Retinal pigment epithelial cell (primary cell): ENCODE results near the gene IL11RA.

ENCODE experiments used
- DNase-seq: peaks from one replicate; pipeline ENCODE4 v3.0.0-alpha.2; 2010; ENCODE audit warnings: low read depth
- H3K4me3 ChIP-seq: 2 replicates; pipeline ENCODE4 v1.5.1; 2011; ENCODE audit warnings: mild to moderate bottlenecking, low read length, control low read depth, moderate library complexity
- CTCF ChIP-seq: conservative IDR thresholded peaks from 2 replicates; pipeline ENCODE4 v1.5.1; 2011; ENCODE audit warnings: low read depth, low read length, control low read depth, inconsistent platforms

IL11RA gene

GRCh38 chr9:34688329-34689115, 36.5 kb downstream of the IL11RA start:
- H3K4me3 ChIP-seq: no peak overlapping the region
- no peak for TF ChIP-seq CTCF
- no peak for DNase-seq

GRCh38 chr9:34689116-34689470, 37.1 kb downstream of the IL11RA start:
- no peak for DNase-seq
- TF ChIP-seq CTCF: no peak
- H3K4me3 ChIP-seq: no peak overlapping the region

GRCh38 chr9:34689512-34689911, 37.5 kb downstream of the IL11RA start:
- no peak for TF ChIP-seq CTCF
- H3K4me3 ChIP-seq: no peak overlapping the region
- no peak for DNase-seq

GRCh38 chr9:34690983-34691935, 39.3 kb downstream of the IL11RA start, which contains the start of gene CCL19:
Gene CCL19 (minus strand): TSS chr9:34691276. CDS start chr9:34691139, 137 bp downstream.
- no peak for TF ChIP-seq CTCF
- H3K4me3 ChIP-seq: no peak within 1 kb of the TSS
- no peak for DNase-seq

- H3K4me3 ChIP-seq: no peak overlapping the region
Measured at GRCh38 chr9:34691936-34692315, 39.9 kb downstream of the IL11RA start.

GRCh38 chr9:34693560-34693959, 41.6 kb downstream of the IL11RA start:
- DNase-seq: no peak
- no peak for TF ChIP-seq CTCF
- H3K4me3 ChIP-seq: no peak overlapping the region

More at GRCh38 chr9:34691936-34692315, 39.9 kb downstream of the IL11RA start:
- TF ChIP-seq CTCF: no peak
- DNase-seq: no peak
